ENCODE results near the gene TNS3.

GRCh38 chr7:47482013-47482875, 99.7 kb downstream of the TNS3 start:
- TF ChIP-seq PITX1 (CRISPR knock-in tag; IDR thresholded peaks at IDR 0.05) (no peak), ZNF274 (CRISPR knock-in tag; IDR thresholded peaks at IDR 0.05) (no peak), SP1 (IDR thresholded peaks at IDR 0.05) (no peak), SP1 (CRISPR knock-in tag; IDR thresholded peaks at IDR 0.05) (no peak)

Data from HepG2 (cell line).